GM12891 (cell line): ENCODE data around the gene MAD2L2.
A peak's percentile ranks its signal among the peaks of the same experiment; 100 is the strongest.

Experiments
- DNase-seq: peaks from one replicate; pipeline ENCODE4 v3.0.0; 2011; ENCODE audit warnings: low spot score; ENCODE audit not compliant: insufficient read length
- FAIRE-seq: peaks from 2 replicates; lab custom pipeline; 2011; peaks lifted over from hg19 to GRCh38; lab: Jason Lieb, UNC
- PAX5 ChIP-seq: IDR thresholded peaks from 2 replicates; pipeline ENCODE4 v1.6.1; 2011; ENCODE audit warnings: low read length, moderate library complexity, mild to moderate bottlenecking; ENCODE audit not compliant: insufficient read depth, severe bottlenecking
- POLR2A ChIP-seq: IDR thresholded peaks from 2 replicates; pipeline ENCODE4 v1.6.1; 2011; ENCODE audit warnings: low read depth, low read length, control low read depth
- POLR2AphosphoS5 ChIP-seq: IDR thresholded peaks from 2 replicates; pipeline ENCODE4 v1.6.1; 2011; ENCODE audit warnings: low read depth, low read length, control low read depth
- POU2F2 ChIP-seq: IDR thresholded peaks from 2 replicates; pipeline ENCODE4 v1.6.1; 2011; ENCODE audit warnings: low read depth, mild to moderate bottlenecking, control low read depth, low read length, moderate library complexity
- SPI1 ChIP-seq: IDR thresholded peaks from 2 replicates; pipeline ENCODE4 v1.6.1; 2011; ENCODE audit warnings: low read depth, low read length, control low read depth
- TAF1 ChIP-seq: IDR thresholded peaks from 2 replicates; pipeline ENCODE4 v1.6.1; 2011; ENCODE audit warnings: low read depth, low read length, control low read depth

The MAD2L2 gene

GRCh38 chr1:11720525-11720924, 39.6 kb upstream of the MAD2L2 start:
- DNase-seq = no peak
- no peak for FAIRE-seq
- TF ChIP-seq PAX5 (no peak), TAF1 (no peak), POU2F2 (no peak), POLR2A (no peak), POLR2AphosphoS5 (no peak), SPI1 (no peak)

- FAIRE-seq (no peak), DNase-seq (no peak)
- TF ChIP-seq POLR2A = no peak
- no peak for TF ChIP-seq TAF1
- TF ChIP-seq POLR2AphosphoS5 = no peak
- TF ChIP-seq PAX5 = no peak
- no peak for TF ChIP-seq POU2F2
- no peak for TF ChIP-seq SPI1
Observed at GRCh38 chr1:11720033-11720376, 39.1 kb upstream of the MAD2L2 start.

- DNase-seq = peak; percentile 68
- TF ChIP-seq TAF1 (peak; percentile 27; the same call in 1 of the 2 replicates), POLR2A (no peak)
- FAIRE-seq = peak; percentile 94
Observed at GRCh38 chr1:11719313-11720032, 38.5 kb upstream of the MAD2L2 start.

- DNase-seq = no peak
- TF ChIP-seq POU2F2 (no peak), TAF1 (no peak), POLR2A (no peak), POLR2AphosphoS5 (no peak), SPI1 (no peak), PAX5 (no peak)
- no peak for FAIRE-seq
Observed at GRCh38 chr1:11714831-11715575, 34.1 kb upstream of the MAD2L2 start.

- no peak for FAIRE-seq
- no peak for TF ChIP-seq SPI1
- no peak for TF ChIP-seq TAF1
- no peak for TF ChIP-seq PAX5
- TF ChIP-seq POLR2AphosphoS5 = no peak
- no peak for TF ChIP-seq POLR2A
- no peak for TF ChIP-seq POU2F2
- DNase-seq = no peak
Observed at GRCh38 chr1:11713095-11713494, 32.1 kb upstream of the MAD2L2 start.

GRCh38 chr1:11712285-11712684, 31.3 kb upstream of the MAD2L2 start:
- no peak for FAIRE-seq
- no peak for DNase-seq
- TF ChIP-seq SPI1 (no peak), TAF1 (no peak), POU2F2 (no peak), POLR2A (no peak), POLR2AphosphoS5 (no peak), PAX5 (no peak)

- no peak for FAIRE-seq
- no peak for DNase-seq
- TF ChIP-seq SPI1 (no peak), TAF1 (no peak), PAX5 (no peak), POU2F2 (no peak), POLR2AphosphoS5 (no peak), POLR2A (no peak)
Observed at GRCh38 chr1:11711490-11711889, 30.5 kb upstream of the MAD2L2 start.

GRCh38 chr1:11708554-11709350, 27.8 kb upstream of the MAD2L2 start:
- FAIRE-seq (no peak), DNase-seq (no peak)
- TF ChIP-seq PAX5 = no peak
- TF ChIP-seq SPI1 = no peak
- TF ChIP-seq TAF1 = no peak
- TF ChIP-seq POLR2AphosphoS5 = no peak
- TF ChIP-seq POU2F2 = no peak

- no peak for DNase-seq
- no peak for FAIRE-seq
- no peak for TF ChIP-seq TAF1
Observed at GRCh38 chr1:11707621-11708276, 26.8 kb upstream of the MAD2L2 start.
